GM19324 (cell line): ENCODE data around the gene PPP1R26.

ENCODE experiments used
- ATAC-seq: cut with Tn5 transposase; IDR thresholded peaks from one replicate; pipeline ENCODE4 v1.9.1; 2021; ENCODE audit warnings: mild to moderate bottlenecking, moderate library complexity; ENCODE audit not compliant: unreplicated experiment, low FRiP score

The PPP1R26 gene

GRCh38 chr9:135487281-135488012 lies 7.9 kb downstream of the PPP1R26 start:
- ATAC-seq, result no peak

DNA sequence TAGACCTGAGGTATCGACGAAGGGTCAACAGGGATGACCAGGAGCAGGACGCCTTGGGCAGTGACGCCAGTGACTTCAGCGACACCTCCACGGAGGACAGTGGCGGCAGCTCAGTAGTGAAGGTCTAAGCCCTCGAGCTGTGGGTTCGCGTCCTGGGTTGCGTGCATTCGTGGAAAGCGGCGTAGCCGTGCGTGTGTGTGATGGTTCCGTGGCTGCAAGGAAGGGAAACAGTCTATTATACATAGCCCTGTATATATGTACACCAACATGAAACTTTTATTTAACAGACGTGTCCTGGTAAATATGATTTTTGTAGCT lies 8.4 kb downstream of the PPP1R26 start:
- no peak for ATAC-seq

- ATAC-seq, result no peak
Measured at GRCh38 chr9:135488527-135488926, 8.9 kb downstream of the PPP1R26 start.

- no peak for ATAC-seq
Measured at GRCh38 chr9:135489188-135489906, 9.8 kb downstream of the PPP1R26 start.

DNA sequence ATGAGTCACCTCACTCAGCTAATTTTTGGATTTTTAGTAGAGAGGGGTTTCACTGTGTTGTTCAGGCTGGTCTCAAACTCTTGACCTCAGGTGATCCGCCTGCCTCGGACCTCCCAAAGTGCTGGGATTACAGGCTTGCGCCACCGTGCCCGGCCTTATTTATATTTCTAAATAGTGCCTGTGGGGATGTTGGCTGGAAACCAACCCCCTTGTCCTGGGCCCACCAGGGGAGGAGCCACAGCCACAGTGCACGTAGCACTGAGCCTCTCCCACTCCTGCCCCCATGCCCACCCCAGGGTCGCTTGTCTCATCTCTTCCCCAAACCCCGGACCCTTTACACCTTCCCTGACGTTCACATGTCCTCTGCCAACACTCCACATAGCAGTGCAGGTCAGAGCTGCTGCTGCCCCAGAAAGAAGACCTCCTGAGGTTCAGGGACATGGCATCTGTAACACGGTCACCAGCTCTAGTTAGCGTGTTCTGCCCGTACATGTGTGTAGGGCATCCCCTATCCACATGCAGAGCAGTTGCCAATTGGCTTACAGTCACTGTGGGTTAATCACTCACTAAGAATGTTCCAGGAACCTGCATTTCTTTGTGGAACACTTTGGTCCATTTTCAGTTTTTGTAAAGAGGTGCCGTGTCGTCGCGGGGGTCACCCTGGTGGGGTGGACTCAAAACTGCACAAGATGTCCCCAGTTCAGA lies 10.7 kb downstream of the PPP1R26 start:
- ATAC-seq, result no peak

DNA sequence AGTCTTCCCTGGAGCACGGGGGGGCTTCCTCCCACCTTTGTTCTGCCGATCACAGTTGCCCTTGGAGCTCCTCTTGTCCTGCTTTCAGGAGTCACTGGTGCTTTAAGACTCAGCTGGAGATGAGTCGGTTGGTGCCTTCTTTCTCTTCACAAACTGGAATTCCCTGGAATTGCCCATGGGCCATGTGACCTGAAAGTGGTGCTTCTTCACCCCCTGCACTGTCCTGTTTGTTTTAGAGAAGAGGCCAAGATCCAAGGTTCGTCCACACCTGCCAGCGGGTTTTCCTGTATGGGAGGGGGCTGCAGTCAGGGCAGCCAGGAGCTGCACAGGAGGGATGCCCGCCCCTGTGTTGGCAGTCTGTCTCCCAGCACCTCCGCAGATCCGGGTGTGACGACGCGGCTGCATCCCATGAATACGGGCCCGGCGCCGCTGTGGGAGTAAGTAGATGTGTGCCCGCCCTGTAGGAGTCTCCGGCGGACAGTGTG lies 11.4 kb downstream of the PPP1R26 start:
- ATAC-seq, result no peak

- no peak for ATAC-seq
Measured at GRCh38 chr9:135491764-135492163, 12.2 kb downstream of the PPP1R26 start.

DNA sequence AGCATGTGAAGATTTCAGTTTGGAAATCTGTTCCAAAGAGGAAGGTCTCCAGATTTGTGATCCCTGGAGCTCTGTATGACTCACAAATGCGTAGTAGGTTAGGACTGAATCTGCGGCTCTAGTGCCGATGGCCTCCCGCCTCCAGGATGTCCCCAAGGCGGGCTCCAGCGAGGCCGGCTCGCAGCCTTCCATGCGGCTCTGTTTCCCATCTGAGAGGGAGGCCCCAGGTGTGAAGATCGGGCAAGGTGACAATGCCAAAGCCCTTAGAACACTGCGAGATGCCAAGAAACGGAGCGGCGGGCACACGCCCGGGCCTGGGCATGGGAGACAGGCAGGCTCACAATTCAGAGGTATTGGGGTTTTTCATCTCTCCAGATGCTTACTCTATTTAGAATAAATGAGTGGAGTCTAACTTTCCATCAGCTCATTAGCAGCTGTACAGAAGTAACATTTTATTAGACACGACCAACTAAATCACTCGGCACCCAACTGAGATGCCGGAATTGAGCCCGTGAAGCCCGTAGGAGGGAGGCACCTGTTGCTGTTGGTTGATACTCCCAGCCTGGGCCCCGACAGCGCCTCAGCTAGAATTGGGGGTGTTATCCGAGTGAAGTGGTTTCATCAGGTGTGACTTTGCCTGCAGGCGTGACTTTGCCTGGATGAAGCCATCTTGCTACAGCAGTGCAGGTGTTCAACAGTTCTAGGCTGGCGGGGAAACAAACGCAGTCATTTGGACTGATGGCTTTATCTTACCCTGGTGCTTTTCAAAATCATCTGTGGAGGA lies 13.5 kb downstream of the PPP1R26 start:
- ATAC-seq, result no peak

- ATAC-seq, result no peak
Measured at GRCh38 chr9:135494791-135495559, 15.4 kb downstream of the PPP1R26 start.

- no peak for ATAC-seq
Measured at GRCh38 chr9:135498381-135499126, 19.0 kb downstream of the PPP1R26 start.

GRCh38 chr9:135499326-135500070 lies 19.9 kb downstream of the PPP1R26 start:
- peak; percentile 50 for ATAC-seq

GRCh38 chr9:135500071-135500524 lies 20.5 kb downstream of the PPP1R26 start:
- ATAC-seq, result no peak

GRCh38 chr9:135500525-135501260 lies 21.1 kb downstream of the PPP1R26 start, which contains the start of gene MRPS2:
Gene MRPS2, plus strand, starts transcription at chr9:135500682. Its CDS starts 29 bp downstream, at chr9:135500711.
- ATAC-seq, result peak; percentile 82

- no peak for ATAC-seq
Measured at GRCh38 chr9:135501261-135502167, 21.9 kb downstream of the PPP1R26 start.

DNA sequence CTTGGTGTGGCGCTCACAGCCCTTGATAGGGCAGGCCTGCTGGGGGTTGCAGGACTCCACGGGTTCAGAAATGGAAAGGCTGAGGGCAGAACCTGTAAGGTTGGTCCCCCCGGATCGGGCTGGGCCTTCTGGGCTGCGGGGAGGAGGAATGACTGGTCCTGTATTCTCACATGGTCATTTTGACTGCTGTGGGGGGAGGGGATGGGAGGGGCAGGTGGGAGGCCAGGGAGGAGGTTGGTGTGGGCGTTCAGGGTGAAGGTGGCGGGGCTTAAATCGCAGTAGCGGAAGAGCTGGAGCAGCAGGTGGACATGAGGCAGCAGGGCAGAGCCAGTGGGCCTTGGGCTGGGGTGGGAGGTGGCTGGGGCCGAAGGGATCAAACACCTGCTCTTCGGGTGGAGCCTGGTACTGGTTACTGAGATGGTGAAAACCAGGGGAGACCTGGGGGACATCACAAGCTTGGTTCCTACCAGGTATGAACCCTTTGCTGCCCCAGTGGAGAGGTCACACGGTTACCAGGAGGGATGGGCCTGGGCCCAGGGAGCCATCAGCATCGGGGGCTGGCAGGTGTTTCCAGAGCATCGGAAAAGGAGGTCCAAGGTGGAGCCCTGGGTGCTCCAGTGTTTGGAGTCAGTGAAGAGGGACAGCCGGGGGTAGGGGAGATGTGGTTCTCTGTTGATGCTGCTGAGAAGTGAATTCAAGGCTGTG lies 22.7 kb downstream of the PPP1R26 start:
- no peak for ATAC-seq

GRCh38 chr9:135502873-135503321 lies 23.3 kb downstream of the PPP1R26 start:
- ATAC-seq, result no peak
